Measurements from ENCODE around the gene RAMP3.

The RAMP3 gene

GRCh38 chr7:45187946-45188411 is 30.4 kb downstream of the RAMP3 start:
- TF ChIP-seq SIN3A (IDR thresholded peaks at IDR 0.05; ENCODE audit: borderline replicate concordance, insufficient read depth, low read length) (no peak), FOXP2 (optimal IDR thresholded peaks at IDR 0.05; ENCODE audit: borderline replicate concordance, extremely low read depth, extremely low read length, insufficient read depth) (no peak), POLR2AphosphoS5 (IDR thresholded peaks at IDR 0.05; ENCODE audit: low read depth, low read length) (no peak), TAF1 (IDR thresholded peaks at IDR 0.05; ENCODE audit: borderline replicate concordance, insufficient read depth, low read length) (no peak), REST (IDR thresholded peaks at IDR 0.05; ENCODE audit: insufficient read depth in 1 of 2, low read depth in 2 of 2, low read length in 2 of 2) (no peak)

- no peak for TF ChIP-seq SIN3A (IDR thresholded peaks at IDR 0.05; ENCODE audit: borderline replicate concordance, insufficient read depth, low read length)
These were observed 31.1 kb downstream of the RAMP3 start for GRCh38 chr7:45188736-45189135.

- no peak for TF ChIP-seq POLR2AphosphoS5 (IDR thresholded peaks at IDR 0.05; ENCODE audit: low read depth, low read length)
- no peak for TF ChIP-seq SIN3A (IDR thresholded peaks at IDR 0.05; ENCODE audit: borderline replicate concordance, insufficient read depth, low read length)
- TF ChIP-seq REST (IDR thresholded peaks at IDR 0.05; ENCODE audit: insufficient read depth in 1 of 2, low read depth in 2 of 2, low read length in 2 of 2): no peak
- no peak for TF ChIP-seq TAF1 (IDR thresholded peaks at IDR 0.05; ENCODE audit: borderline replicate concordance, insufficient read depth, low read length)
These were observed 31.8 kb downstream of the RAMP3 start for GRCh38 chr7:45189151-45189970.

GRCh38 chr7:45190406-45191165 is 33.0 kb downstream of the RAMP3 start:
- TF ChIP-seq REST (IDR thresholded peaks at IDR 0.05; ENCODE audit: insufficient read depth in 1 of 2, low read depth in 2 of 2, low read length in 2 of 2) (no peak), FOXP2 (optimal IDR thresholded peaks at IDR 0.05; ENCODE audit: borderline replicate concordance, extremely low read depth, extremely low read length, insufficient read depth) (no peak), POLR2AphosphoS5 (IDR thresholded peaks at IDR 0.05; ENCODE audit: low read depth, low read length) (no peak), SIN3A (IDR thresholded peaks at IDR 0.05; ENCODE audit: borderline replicate concordance, insufficient read depth, low read length) (no peak), TAF1 (IDR thresholded peaks at IDR 0.05; ENCODE audit: borderline replicate concordance, insufficient read depth, low read length) (no peak)

GRCh38 chr7:45191396-45191795 is 33.8 kb downstream of the RAMP3 start:
- TF ChIP-seq REST (IDR thresholded peaks at IDR 0.05; ENCODE audit: insufficient read depth in 1 of 2, low read depth in 2 of 2, low read length in 2 of 2): no peak
- TF ChIP-seq TAF1 (IDR thresholded peaks at IDR 0.05; ENCODE audit: borderline replicate concordance, insufficient read depth, low read length): no peak
- TF ChIP-seq FOXP2 (optimal IDR thresholded peaks at IDR 0.05; ENCODE audit: borderline replicate concordance, extremely low read depth, extremely low read length, insufficient read depth): no peak

Data from PFSK-1 (cell line).